ENCODE measurements around the gene VTI1A. TPM values are rescaled to one million over a fixed set of nuclear protein-coding genes. Genes with fewer than 3 reads are reported as not detected.

Gene VTI1A
- total RNA-seq, 1 donor from 2014 or later = 22.7 TPM

DNA sequence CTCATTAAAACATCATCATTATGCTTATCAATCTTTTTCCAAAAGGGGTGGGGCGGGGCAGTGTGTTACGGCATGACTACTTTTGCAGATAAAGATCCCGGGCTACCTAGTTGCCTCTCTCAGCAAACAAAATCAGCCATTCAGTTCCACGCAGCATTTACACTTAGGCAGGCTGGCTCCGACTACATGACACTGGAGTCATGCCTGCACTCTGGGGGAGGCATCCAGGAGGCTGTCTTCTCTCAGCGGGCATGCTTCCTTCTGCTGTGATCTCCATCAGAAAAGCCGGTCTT lies 309.2 kb downstream of the VTI1A start:
- Mint-ChIP-seq H3K4me3 (ENCODE audit: unreplicated experiment) (no peak overlapping the region), H3K27me3 (ENCODE audit: low read depth) (no peaks in the 10 kb centered on the region), H3K27ac (ENCODE audit: unreplicated experiment) (no peak overlapping the region), H3K4me1 (ENCODE audit: low read depth) (peaks cover 38% of the 10 kb centered on the region), H3K9me3 (ENCODE audit: low read depth) (no peaks in the 10 kb centered on the region), H3K36me3 (ENCODE audit: low read depth) (no peaks in the 10 kb centered on the region)
- TF ChIP-seq, protein P1, sequence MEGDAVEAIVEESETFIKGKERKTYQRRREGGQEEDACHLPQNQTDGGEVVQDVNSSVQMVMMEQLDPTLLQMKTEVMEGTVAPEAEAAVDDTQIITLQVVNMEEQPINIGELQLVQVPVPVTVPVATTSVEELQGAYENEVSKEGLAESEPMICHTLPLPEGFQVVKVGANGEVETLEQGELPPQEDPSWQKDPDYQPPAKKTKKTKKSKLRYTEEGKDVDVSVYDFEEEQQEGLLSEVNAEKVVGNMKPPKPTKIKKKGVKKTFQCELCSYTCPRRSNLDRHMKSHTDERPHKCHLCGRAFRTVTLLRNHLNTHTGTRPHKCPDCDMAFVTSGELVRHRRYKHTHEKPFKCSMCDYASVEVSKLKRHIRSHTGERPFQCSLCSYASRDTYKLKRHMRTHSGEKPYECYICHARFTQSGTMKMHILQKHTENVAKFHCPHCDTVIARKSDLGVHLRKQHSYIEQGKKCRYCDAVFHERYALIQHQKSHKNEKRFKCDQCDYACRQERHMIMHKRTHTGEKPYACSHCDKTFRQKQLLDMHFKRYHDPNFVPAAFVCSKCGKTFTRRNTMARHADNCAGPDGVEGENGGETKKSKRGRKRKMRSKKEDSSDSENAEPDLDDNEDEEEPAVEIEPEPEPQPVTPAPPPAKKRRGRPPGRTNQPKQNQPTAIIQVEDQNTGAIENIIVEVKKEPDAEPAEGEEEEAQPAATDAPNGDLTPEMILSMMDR (IDR thresholded peaks at IDR 0.05) = no peak
- DNase-seq (ENCODE audit: low spot score) = no peak

DNA sequence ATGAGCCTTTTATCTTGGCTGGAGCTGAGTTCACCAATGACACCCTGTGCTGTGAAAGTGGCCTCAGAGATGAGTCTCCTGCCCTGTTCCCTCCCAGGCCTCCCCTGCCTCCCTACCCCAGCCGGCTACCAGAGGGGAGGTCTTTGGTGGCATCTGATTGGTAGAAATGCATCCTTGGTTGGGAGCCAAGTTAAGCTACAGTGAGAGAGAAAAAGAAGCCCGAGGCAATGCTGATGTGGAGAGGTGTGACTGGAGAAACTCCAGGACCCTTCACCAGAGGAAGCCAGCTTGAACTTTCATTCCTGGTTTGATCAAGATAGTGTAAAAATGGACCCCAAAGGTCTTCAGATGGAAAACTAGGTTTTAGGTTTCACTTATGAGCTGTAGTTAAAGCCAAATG lies 311.9 kb downstream of the VTI1A start:
- no peak for DNase-seq (ENCODE audit: low spot score)
- TF ChIP-seq, protein P1 (IDR thresholded peaks at IDR 0.05) = no peak
- Mint-ChIP-seq H3K27ac (ENCODE audit: unreplicated experiment) (no peak overlapping the region), H3K4me3 (ENCODE audit: unreplicated experiment) (no peak overlapping the region), H3K9me3 (ENCODE audit: low read depth) (no peaks in the 10 kb centered on the region), H3K4me1 (ENCODE audit: low read depth) (peaks cover 24% of the 10 kb centered on the region), H3K27me3 (ENCODE audit: low read depth) (no peaks in the 10 kb centered on the region), H3K36me3 (ENCODE audit: low read depth) (no peaks in the 10 kb centered on the region)

DNA sequence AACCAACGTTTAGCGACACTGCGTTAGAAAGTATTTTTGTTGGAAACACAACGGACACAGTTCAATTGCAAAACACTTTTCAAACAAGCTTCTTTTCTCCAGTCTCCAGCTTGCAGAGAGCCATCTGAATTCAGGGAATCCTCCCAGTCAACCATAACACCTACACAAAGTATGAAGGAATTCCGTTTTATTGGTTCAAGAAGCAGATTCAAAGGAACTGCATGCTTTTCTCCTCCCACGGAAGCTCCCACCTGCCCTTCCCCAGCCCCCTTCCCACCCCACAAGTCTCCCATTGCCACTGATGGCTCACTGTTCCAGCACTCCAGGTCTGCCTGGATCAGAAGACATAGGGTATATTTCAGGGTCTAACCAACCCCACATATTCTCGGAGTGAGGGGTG lies 312.5 kb downstream of the VTI1A start:
- H3K4me3 Mint-ChIP-seq (ENCODE audit: unreplicated experiment) = no peak overlapping the region
- TF ChIP-seq, protein P1 (IDR thresholded peaks at IDR 0.05) = no peak
- H3K4me1 Mint-ChIP-seq (ENCODE audit: low read depth) = peaks cover 23% of the 10 kb centered on the region
- H3K36me3 Mint-ChIP-seq (ENCODE audit: low read depth) = no peaks in the 10 kb centered on the region
- no peak overlapping the region for H3K27ac Mint-ChIP-seq (ENCODE audit: unreplicated experiment)
- no peaks in the 10 kb centered on the region for H3K9me3 Mint-ChIP-seq (ENCODE audit: low read depth)
- no peak for DNase-seq (ENCODE audit: low spot score)
- no peaks in the 10 kb centered on the region for H3K27me3 Mint-ChIP-seq (ENCODE audit: low read depth)

DNA sequence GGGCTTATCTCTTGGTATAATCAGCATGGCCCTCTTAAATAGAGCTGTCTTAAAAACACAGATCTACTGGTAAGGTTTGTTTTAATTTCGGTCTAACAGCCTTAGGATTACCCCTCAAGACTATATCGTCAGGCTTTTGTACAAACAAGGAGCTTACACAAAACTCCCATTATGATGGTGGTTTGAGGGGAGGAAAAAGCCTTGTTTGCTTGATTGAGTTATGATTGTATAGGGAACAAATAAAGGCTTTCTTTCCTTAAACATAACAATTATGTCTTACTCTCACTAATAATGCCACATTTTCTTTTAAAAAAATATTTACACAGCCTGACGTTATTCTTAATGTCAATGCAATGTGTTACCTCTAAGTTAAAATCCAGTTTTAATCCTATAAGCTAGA lies 314.2 kb downstream of the VTI1A start:
- H3K9me3 Mint-ChIP-seq (ENCODE audit: low read depth) = no peaks in the 10 kb centered on the region
- peaks cover 19% of the 10 kb centered on the region for H3K4me1 Mint-ChIP-seq (ENCODE audit: low read depth)
- TF ChIP-seq, protein P1 (IDR thresholded peaks at IDR 0.05) = no peak
- no peak overlapping the region for H3K27ac Mint-ChIP-seq (ENCODE audit: unreplicated experiment)
- H3K27me3 Mint-ChIP-seq (ENCODE audit: low read depth) = no peaks in the 10 kb centered on the region
- H3K36me3 Mint-ChIP-seq (ENCODE audit: low read depth) = no peaks in the 10 kb centered on the region
- H3K4me3 Mint-ChIP-seq (ENCODE audit: unreplicated experiment) = no peak overlapping the region
- no peak for DNase-seq (ENCODE audit: low spot score)

DNA sequence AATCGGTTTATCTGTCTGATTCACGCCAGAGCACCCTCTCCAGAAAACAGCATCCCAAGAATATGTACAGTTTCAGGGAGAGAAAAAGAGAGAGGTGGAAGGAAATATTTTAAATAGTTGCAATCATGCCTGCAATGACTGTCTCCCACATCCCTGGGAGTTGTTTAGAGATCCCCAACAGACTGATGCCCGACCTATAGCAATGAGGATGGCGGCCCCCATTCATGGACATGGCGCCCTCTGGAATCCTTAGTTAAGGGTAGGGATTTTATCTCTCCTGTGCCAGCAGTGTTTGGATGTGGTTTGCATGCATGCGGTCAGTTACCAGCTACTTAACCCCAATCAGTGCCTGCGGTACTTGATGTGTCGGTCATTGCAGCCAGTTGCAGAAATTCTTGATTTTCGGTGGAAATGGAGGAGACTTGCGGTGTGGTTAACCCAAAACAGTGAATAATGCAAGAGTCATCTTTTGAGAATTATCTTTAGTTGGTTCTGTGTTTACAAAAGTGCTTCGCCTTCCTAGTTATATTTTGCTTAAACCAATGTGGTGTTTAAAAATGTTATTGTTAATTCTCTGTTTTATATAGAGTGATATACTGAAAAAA lies 317.0 kb downstream of the VTI1A start:
- Mint-ChIP-seq H3K9me3 (ENCODE audit: low read depth) (no peaks in the 10 kb centered on the region), H3K36me3 (ENCODE audit: low read depth) (peaks cover 4% of the 10 kb centered on the region), H3K4me1 (ENCODE audit: low read depth) (peaks cover 16% of the 10 kb centered on the region), H3K4me3 (ENCODE audit: unreplicated experiment) (no peak overlapping the region), H3K27ac (ENCODE audit: unreplicated experiment) (peak overlapping the region; percentile 71), H3K27me3 (ENCODE audit: low read depth) (no peaks in the 10 kb centered on the region)
- TF ChIP-seq, protein P1 (IDR thresholded peaks at IDR 0.05) = no peak
- DNase-seq (ENCODE audit: low spot score) = no peak
